ENCODE data around the gene CDH22. TPM values are rescaled to one million over a fixed set of nuclear protein-coding genes. Genes with fewer than 3 reads are reported as not detected.
A peak's percentile ranks its signal among the peaks of the same experiment; 100 is the strongest.

The CDH22 gene
- total and polyA plus RNA-seq, 12 donors = 0.04 to 11.0 (median 0.64) TPM

DNA sequence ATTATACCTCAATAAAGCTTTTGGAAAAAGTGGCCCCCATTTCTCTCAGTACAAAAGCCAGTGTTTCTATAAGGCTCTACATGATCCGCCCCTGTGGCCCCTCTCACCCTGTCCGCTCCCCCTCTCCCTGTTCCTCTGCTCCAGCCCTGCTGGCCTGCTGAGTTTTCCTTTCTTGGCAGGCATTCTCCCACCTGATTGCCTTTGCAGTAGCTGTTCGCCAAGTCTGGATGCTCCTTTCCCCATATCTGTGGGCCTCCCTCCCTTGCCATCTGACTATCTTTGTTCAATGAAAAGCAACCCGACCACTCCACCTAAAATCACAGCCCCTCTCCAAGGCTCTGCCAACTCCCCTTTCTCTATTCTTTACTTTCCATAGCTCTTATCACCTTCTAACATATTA lies 33.2 kb downstream of the CDH22 start:
- WGBS, 2 donors = 68 to 70% methylated on average over 4 of the region's 4 CpGs
- Histone ChIP-seq H3K4me1 (no peaks in the 10 kb centered on the region), H3K36me3 (no peaks in the 10 kb centered on the region), H3K4me3 (no peak overlapping the region), H3K27ac (no peak overlapping the region), H3K9me3 (peaks cover 0 to 22% (median 3%) of the 10 kb centered on the region in 11 donors), H3K27me3 (peaks cover 0 to 93% (median 71%) of the 10 kb centered on the region in 7 donors)
- ATAC-seq = no peak
- TF ChIP-seq, protein P1, sequence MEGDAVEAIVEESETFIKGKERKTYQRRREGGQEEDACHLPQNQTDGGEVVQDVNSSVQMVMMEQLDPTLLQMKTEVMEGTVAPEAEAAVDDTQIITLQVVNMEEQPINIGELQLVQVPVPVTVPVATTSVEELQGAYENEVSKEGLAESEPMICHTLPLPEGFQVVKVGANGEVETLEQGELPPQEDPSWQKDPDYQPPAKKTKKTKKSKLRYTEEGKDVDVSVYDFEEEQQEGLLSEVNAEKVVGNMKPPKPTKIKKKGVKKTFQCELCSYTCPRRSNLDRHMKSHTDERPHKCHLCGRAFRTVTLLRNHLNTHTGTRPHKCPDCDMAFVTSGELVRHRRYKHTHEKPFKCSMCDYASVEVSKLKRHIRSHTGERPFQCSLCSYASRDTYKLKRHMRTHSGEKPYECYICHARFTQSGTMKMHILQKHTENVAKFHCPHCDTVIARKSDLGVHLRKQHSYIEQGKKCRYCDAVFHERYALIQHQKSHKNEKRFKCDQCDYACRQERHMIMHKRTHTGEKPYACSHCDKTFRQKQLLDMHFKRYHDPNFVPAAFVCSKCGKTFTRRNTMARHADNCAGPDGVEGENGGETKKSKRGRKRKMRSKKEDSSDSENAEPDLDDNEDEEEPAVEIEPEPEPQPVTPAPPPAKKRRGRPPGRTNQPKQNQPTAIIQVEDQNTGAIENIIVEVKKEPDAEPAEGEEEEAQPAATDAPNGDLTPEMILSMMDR (IDR thresholded peaks at IDR 0.05) = no peak
- no peak for DNase-seq
- intact Hi-C loops (cut with DNase I) = no loop called here

DNA sequence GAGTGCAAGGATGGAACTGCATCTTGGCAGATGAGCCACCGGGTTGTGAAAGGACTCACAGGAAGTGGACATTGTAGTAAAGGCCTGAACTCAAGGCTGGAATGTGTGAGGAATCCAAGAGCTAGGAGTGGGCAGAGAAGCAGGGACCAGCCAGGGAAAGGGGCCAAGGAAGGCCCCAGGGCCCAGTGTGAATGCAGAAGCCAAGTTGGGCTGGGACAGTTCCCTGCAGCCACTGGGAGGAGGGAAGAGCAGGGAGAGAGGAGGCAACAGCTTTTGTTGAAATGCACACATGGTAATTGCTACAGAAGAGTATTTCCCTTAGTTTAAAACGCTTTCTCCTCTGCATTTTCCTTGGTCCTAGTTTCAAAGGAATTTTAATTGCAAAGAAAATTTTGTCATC lies 34.6 kb downstream of the CDH22 start:
- H3K27me3 ChIP-seq = peaks cover 0 to 92% (median 70%) of the 10 kb centered on the region in 7 donors
- WGBS, 2 donors = 25 to 40% methylated on average over 2 of the region's 2 CpGs
- H3K4me3 ChIP-seq = no peak overlapping the region
- DNase-seq (no peak), ATAC-seq (peak in 1 of 8 donors; percentile 55)
- no peak overlapping the region for H3K27ac ChIP-seq
- no peaks in the 10 kb centered on the region for H3K36me3 ChIP-seq
- H3K4me1 ChIP-seq = no peaks in the 10 kb centered on the region
- TF ChIP-seq, protein P1 (IDR thresholded peaks at IDR 0.05) = no peak
- H3K9me3 ChIP-seq = peaks cover 0 to 22% (median 3%) of the 10 kb centered on the region in 11 donors
- intact Hi-C loops (cut with DNase I) = no loop called here

DNA sequence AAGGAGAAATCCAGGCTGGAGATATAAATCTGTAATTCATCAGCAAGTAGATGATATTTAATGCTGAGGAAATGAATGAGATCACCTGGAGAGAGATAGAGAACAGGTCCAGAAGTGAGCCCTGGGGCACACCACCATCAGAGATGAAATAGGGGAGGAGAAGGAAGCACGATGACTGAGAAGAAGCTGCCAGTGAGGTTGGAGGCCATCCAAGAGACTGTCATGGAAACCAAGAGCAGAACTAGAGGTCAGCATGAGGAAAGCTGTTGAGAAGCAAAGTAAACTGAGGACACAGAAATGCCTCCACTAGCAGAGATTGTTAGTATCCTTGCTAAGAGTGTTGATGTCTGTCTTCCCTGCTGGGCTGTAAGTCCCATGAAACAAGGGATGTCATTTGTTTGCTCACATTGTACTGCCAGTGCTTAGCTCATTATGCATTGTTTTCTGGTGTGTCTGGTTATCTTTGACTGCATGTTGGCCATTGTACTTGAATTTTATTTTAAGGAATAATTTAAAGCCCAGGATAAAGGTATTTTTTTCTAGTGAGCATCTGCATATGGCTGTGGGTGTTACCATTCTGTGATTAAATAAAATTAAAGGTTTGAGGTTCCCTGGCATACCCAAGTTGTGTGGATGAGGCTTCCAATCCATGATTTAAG lies 35.8 kb downstream of the CDH22 start:
- intact Hi-C loops (cut with DNase I) = no loop called here
- Histone ChIP-seq H3K27me3 (peaks cover 0 to 92% (median 70%) of the 10 kb centered on the region in 7 donors), H3K9me3 (peaks cover 0 to 22% (median 3%) of the 10 kb centered on the region in 11 donors), H3K4me1 (no peaks in the 10 kb centered on the region), H3K4me3 (no peak overlapping the region), H3K36me3 (no peaks in the 10 kb centered on the region), H3K27ac (no peak overlapping the region)
- 50 to 52% methylated on average over 1 of the region's 1 CpG for WGBS, 2 donors
- ATAC-seq = no peak
- no peak for DNase-seq
- TF ChIP-seq, protein P1 (IDR thresholded peaks at IDR 0.05) = no peak

DNA sequence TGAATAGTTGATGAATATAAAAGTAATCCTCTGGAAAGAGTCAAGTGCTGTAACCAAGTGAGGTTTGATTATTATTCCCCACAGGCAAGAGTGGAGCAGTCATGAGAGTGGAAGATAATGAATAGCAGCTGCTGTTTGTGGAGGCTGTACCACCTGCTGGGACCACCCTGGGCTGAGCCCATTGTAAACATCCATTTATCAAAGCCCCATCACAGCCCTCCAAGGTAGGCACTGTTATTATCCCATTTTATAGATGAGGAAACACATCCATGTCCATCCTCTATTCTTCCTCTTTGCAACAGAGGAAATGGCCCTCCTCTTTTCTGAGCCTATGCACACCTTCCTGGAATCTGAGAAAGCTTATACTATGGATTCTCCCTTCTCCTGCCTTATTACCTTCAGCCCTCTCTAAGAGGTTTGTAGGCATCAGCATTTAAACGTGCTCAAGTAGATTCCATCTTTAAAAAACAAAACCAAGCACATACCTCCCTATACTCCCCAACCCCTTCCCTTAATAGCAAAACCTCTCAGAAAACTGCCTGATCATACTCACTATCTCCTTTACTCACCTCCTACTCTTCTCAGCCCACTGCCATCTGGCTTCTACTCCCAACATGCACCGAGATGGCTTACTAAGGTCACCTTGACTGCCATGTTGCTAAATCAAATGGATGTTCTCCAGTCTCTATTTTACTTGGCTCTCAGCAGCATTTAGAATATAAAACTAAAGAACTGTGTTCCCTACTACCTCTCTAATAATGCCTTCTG lies 37.1 kb downstream of the CDH22 start:
- H3K27ac ChIP-seq = no peak overlapping the region
- no peaks in the 10 kb centered on the region for H3K36me3 ChIP-seq
- TF ChIP-seq, protein P1 (IDR thresholded peaks at IDR 0.05) = no peak
- intact Hi-C loops (cut with DNase I) = no loop called here
- H3K4me1 ChIP-seq = no peaks in the 10 kb centered on the region
- H3K27me3 ChIP-seq = peaks cover 0 to 92% (median 68%) of the 10 kb centered on the region in 7 donors
- WGBS, 2 donors = 55 to 58% methylated on average over 2 of the region's 2 CpGs
- H3K9me3 ChIP-seq = peaks cover 0 to 22% (median 3%) of the 10 kb centered on the region in 11 donors
- DNase-seq (no peak), ATAC-seq (no peak)
- H3K4me3 ChIP-seq = no peak overlapping the region

Data from heart right ventricle (tissue), 16 donors.